ENCODE data around the gene GSG1L. TPM values are rescaled to one million over a fixed set of nuclear protein-coding genes. Genes with fewer than 3 reads are reported as not detected.

GSG1L gene
- total RNA-seq, 1 donor from 2014 or later = not detected

GRCh38 chr16:27781195-27781524, 282.4 kb downstream of the GSG1L start:
- ATAC-seq (ENCODE audit: poor library complexity) (peak; percentile 72), DNase-seq (peak; percentile 64)
- intact Hi-C loops (cut with DNase I) = no loop called here

- intact Hi-C loops (cut with DNase I) = no loop called here
- no peak for DNase-seq
Measured at GRCh38 chr16:27780468-27781194, 282.9 kb downstream of the GSG1L start.

GRCh38 chr16:27779641-27780164, 283.8 kb downstream of the GSG1L start:
- DNase-seq = peak; percentile 53
- no peak for ATAC-seq (ENCODE audit: poor library complexity)
- intact Hi-C loops (cut with DNase I) = no loop called here

More at GRCh38 chr16:27780468-27781194, 282.9 kb downstream of the GSG1L start:
- ATAC-seq (ENCODE audit: poor library complexity) = peak; percentile 13

DNA sequence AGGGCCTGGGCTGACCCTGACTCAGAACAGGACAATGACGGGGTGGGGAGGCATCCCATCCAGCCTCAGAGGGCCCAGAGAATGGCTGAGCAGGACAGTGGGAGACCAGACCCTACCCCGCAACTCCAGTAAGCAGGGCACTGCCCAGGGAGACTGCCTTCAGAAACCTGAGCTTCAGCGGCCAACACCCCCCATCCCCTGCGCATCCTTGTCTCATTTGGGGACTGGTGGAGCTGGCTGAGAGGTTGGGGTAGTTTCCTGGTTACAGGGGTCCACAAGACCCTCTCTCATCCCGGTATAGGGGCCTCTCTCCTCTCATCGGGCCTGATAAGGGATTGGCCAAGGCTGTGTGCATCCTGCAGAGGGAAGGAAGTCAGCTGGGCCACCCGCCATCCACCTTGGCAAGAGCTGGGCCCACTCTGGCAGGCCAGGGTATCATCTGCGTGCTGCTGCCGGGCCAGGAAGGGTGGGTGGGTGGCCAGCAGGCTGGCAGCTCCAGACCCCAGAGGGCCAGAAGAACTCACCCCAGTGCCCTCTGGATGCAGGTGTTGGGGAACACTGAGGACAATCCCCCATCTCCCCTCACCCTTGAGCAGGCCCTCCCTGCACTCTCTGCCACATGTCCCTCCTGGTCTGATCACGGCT, 284.5 kb downstream of the GSG1L start:
- intact Hi-C loops (cut with DNase I) = no loop called here
- no peak for ATAC-seq (ENCODE audit: poor library complexity)

DNA sequence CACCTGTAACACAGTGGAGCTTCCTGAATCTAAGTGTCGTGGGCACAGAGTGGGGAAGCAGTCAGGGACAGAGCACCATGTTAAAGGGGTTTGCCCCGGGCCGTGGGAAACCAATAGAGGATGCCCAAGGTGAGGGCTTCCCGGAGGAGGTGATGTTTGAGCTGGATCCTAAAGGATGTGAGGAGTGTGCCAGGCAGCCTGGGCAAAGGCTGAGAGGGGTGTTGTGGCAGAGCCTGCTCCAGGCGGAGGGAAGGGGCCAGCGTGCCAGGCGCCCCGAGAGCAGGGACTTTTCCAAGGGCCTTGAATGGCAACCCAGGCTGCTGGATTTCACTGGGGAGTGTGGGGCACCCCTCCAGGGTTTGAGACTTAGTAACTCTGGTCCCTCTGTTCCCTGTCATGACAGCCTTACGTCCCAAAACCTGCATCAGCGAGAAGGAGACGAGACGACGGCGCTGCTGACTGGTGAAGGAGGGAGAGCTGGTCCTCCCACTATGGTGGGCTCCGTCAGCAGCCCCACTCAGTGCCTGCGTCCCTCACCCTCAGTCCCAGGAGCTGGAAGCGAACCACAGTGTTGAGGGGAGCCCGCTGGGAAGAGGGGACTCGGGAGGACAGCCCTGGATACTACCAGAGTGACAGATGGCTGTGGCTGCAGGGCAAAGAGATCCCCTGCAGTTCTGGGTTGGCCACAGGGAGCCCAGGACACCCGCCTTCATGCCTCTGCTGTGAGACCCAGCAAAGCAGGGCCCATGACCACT, 285.2 kb downstream of the GSG1L start:
- intact Hi-C loops (cut with DNase I) = no loop called here
- peak; percentile 28 for DNase-seq

More for the DNA sequence above, 284.5 kb downstream of the GSG1L start:
- DNase-seq = peak; percentile 41

DNA sequence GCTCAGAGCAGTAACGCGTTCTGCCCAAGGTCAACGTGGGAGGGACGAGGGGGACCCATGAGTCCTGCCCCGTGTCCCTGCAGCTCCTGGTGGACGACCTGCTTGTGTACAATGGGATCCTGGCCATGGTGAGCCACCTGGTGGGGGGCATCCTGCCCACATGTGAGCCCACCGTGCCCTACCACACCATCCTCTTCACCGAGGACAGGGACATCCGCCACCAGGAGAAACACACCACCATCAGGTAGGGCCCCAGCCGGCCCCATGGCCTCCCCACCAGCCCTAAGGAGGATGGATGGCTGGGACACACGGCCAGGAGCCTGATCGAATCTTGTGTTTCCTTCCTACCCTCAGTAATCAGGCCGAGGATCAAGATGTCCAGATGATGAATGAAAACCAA, 286.0 kb downstream of the GSG1L start:
- ATAC-seq (ENCODE audit: poor library complexity) (no peak), DNase-seq (peak; percentile 22)
- intact Hi-C loops (cut with DNase I) = no loop called here

More for the DNA sequence above, 285.2 kb downstream of the GSG1L start:
- ATAC-seq (ENCODE audit: poor library complexity) = no peak

DNA sequence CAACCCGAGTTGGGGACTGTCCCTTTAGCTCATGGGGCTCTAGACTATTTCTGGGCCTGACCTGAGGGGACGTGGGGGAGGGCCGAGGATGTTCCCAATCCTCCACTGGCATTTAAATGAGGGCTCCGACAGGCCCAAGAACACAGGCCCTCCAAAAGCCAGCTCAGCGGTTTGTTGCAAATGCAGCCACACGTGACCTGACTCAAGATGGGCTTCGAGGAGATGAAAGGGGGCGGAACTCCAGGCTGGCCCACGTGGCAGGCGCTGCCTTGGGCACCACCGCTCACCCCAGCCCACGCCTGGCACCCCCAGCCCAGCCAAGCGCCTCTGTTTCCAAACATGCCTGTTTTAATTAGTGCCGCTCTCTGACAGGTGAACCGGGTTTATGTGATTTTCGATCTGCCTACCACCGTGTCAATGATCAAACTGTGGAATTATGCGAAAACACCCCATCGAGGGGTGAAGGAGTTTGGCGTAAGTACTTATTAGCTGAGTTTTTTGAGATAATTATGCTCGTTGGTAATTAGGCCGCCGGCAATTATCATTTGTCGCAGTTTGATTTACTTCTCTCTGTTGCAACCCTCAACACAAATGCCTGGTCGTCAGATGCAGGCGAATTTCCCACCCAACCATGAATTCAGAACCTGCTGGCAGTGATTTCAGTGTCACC, 286.8 kb downstream of the GSG1L start:
- peak; percentile 21 for DNase-seq
- no peak for ATAC-seq (ENCODE audit: poor library complexity)
- intact Hi-C loops (cut with DNase I) = no loop called here

DNA sequence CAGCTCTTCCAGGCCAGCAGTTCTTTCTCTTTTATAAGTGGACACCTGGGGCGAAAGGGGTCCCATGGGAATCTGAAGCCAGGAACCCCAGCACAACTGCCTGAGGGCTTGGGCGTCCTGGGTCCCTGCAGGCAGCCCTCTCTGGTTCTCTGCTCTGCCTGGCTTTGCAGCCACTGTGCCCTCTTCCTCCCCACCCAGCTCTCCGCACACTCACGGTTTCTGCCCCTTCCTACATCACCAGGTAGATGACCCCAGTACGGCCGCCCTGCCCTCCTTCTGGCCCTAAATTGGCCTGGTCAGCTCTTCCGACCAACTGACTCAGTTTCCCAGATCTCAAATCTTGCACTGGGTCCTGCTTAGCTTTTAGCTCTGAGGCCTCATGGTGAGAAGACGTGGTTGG, 288.3 kb downstream of the GSG1L start:
- peak; percentile 7 for DNase-seq
- intact Hi-C loops (cut with DNase I) = no loop called here
- no peak for ATAC-seq (ENCODE audit: poor library complexity)

DNA sequence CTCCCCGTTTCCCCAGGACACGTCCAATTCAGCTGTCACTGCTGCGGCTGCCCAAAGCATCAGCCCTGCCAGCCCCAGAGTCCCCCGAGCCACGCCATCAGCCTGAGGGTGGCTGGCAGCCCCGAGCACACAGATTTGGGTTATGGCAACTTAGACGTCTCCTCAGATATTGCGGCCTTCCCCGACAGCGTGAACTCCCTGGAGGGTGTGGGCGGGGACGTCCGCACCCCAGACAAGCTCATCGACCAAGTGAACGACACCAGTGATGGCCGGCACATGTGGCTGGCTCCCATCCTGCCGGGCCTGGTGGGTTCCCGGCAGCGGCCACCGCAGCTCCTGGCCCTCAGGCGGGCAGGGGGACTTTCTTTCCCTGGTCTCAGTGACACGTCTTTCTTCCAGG, 288.7 kb downstream of the GSG1L start:
- intact Hi-C loops (cut with DNase I) = no loop called here
- DNase-seq (peak; percentile 23), ATAC-seq (ENCODE audit: poor library complexity) (no peak)

DNA sequence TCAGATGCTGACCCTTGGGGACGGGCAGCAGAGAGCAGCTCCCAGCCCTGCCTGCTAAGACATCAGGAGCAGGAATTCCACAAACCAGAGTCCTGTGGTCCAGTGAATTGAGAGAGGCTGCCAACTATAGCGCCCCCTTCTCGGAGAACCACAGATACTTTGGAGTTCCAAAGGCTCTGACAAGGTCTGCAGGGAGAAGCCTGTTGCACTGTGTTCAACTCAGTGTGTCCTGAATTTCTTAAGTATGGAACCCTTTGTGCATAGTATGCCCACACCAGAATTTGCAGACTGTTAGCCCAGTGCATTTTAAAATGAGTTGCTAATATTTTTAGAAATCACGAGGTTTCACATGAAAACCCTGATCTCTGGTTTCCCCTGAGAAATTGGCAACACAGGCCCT, 290.2 kb downstream of the GSG1L start:
- DNase-seq (no peak), ATAC-seq (ENCODE audit: poor library complexity) (no peak)
- intact Hi-C loops (cut with DNase I) = no loop called here

GRCh38 chr16:27772093-27772825, 291.3 kb downstream of the GSG1L start:
- ATAC-seq (ENCODE audit: poor library complexity) (no peak), DNase-seq (peak; percentile 10)
- intact Hi-C loops (cut with DNase I) = no loop called here

- ATAC-seq (ENCODE audit: poor library complexity) = no peak
- intact Hi-C loops (cut with DNase I) = no loop called here
- DNase-seq = no peak
Measured at GRCh38 chr16:27771201-27771910, 292.2 kb downstream of the GSG1L start.

GRCh38 chr16:27770271-27771196, 293.0 kb downstream of the GSG1L start:
- intact Hi-C loops (cut with DNase I) = no loop called here
- DNase-seq (peak; percentile 10), ATAC-seq (ENCODE audit: poor library complexity) (no peak)

DNA sequence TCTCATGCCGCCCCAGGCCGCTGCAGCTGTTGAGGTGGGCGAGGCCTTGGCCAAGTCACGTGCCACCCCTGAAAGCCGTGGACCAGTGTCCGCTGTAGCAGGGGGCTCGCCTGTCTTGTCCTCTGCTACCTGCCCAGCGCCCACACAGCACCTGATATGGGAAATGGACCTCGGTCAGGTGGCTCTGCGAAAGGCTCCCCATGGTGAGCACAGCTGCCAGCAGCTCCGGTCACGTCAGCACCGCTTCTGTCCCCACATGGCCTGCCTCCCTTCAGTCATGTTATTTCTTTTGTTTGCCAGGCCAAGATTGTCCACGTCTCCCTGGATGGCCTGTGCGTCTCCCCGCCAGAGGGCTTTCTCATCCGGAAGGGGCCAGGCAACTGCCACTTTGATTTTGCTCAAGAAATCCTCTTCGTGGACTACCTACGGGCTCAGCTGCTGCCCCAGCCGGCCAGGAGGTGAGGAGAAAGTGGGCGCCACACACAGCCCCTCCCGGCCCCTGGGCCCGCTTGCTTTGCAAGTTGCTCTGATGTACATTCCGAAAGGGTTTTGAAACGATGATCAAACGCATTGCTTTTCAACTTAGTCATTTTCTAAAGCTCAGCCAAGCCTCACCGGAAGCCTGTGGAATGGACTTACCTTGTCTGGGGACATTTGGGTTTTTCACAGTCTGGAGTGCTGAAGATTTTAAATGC, 293.8 kb downstream of the GSG1L start:
- peak; percentile 31 for DNase-seq
- intact Hi-C loops (cut with DNase I) = no loop called here
- ATAC-seq (ENCODE audit: poor library complexity) = no peak

- ATAC-seq (ENCODE audit: poor library complexity) (no peak), DNase-seq (peak; percentile 13)
- intact Hi-C loops (cut with DNase I) = no loop called here
Measured at GRCh38 chr16:27768651-27769272, 294.8 kb downstream of the GSG1L start.
